ENCODE results near the gene TAGLN.

- no peak for TF ChIP-seq POLR2AphosphoS5 (IDR thresholded peaks at IDR 0.05; ENCODE audit: low read depth, low read length)
- TF ChIP-seq TAF1 (IDR thresholded peaks at IDR 0.05; ENCODE audit: low read depth, low read length) = no peak
- TF ChIP-seq POLR2A (IDR thresholded peaks at IDR 0.05; ENCODE audit: low read depth, low read length) = no peak
- no peak for TF ChIP-seq PAX5 (IDR thresholded peaks at IDR 0.05; ENCODE audit: insufficient read depth, low read length, severe bottlenecking)
Measured at GRCh38 chr11:117217141-117218084, 18.2 kb downstream of the TAGLN start.
